ENCODE measurements around the gene GRIN3B. TPM values are rescaled to one million over a fixed set of nuclear protein-coding genes. Genes with fewer than 3 reads are reported as not detected.
A peak's percentile ranks its signal among the peaks of the same experiment; 100 is the strongest.

GRIN3B gene
- total and polyA plus RNA-seq, 8 donors = 0.03 TPM; not detected in 7

DNA sequence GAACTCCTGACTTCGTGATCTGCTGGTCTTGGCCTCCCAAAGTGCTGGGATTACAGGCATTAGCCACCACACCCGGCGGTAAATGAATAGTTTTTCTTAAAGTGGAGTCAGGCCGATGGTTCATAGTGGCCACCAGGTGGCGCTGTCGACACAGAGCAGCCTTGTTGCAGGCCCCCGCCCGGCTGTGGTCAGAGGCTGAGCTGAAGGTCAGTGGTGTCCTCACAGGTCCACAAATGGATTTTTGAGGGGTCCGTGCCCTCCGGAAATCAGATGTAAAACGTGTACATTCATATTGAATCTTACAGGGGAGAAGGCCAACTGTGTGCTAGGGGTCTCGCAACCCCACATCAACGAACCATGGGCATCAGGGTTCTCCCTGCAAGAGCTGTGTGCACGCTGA is 29.5 kb upstream of the GRIN3B start:
- whole genome bisulfite sequencing, 5 donors = 91 to 99% (median 94%) methylated on average over 13 to 14 of the region's 14 CpGs
- Histone ChIP-seq H3K27me3 (no peaks in the 10 kb centered on the region), H3K4me1 (no peaks in the 10 kb centered on the region), H3K9me3 (peaks cover 0 to 19% (median 11%) of the 10 kb centered on the region in 4 donors), H3K27ac (no peak overlapping the region), H3K4me3 (no peak overlapping the region), H3K36me3 (peaks cover 16 to 64% (median 58%) of the 10 kb centered on the region in 4 donors)
- no peak for DNase-seq
- TF ChIP-seq, protein P1, sequence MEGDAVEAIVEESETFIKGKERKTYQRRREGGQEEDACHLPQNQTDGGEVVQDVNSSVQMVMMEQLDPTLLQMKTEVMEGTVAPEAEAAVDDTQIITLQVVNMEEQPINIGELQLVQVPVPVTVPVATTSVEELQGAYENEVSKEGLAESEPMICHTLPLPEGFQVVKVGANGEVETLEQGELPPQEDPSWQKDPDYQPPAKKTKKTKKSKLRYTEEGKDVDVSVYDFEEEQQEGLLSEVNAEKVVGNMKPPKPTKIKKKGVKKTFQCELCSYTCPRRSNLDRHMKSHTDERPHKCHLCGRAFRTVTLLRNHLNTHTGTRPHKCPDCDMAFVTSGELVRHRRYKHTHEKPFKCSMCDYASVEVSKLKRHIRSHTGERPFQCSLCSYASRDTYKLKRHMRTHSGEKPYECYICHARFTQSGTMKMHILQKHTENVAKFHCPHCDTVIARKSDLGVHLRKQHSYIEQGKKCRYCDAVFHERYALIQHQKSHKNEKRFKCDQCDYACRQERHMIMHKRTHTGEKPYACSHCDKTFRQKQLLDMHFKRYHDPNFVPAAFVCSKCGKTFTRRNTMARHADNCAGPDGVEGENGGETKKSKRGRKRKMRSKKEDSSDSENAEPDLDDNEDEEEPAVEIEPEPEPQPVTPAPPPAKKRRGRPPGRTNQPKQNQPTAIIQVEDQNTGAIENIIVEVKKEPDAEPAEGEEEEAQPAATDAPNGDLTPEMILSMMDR (IDR thresholded peaks at IDR 0.05) = peak in 2 of 7 experiments; percentile 26 to 32
- TF ChIP-seq EP300 (IDR thresholded peaks at IDR 0.05) = no peak
- intact Hi-C loops (cut with DNase I; ENCODE audit: low total_unique reads) = no loop called here

DNA sequence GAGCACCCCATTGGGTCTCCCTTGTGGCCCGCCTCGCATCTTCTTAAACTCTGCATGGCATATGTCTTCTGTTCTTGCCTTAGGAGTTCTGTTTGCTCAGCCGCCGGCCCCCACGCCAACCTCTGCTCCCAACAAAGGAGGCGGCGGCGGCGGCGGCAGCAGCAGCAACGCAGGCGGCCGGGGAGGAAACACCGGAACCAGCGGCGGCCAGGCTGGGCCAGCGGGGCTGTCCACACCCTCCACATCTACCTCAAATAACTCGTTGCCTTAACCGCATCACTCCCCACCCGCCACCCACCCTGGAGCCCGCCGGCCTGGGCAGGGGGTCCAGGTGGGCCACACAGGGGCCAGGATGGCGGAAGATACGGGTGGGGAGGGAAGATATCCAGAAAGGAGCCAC is 28.4 kb upstream of the GRIN3B start:
- WGBS, 5 donors = 90 to 97% (median 94%) methylated on average over 23 to 24 of the region's 24 CpGs
- Histone ChIP-seq H3K4me3 (no peak overlapping the region), H3K36me3 (peaks cover 16 to 57% (median 52%) of the 10 kb centered on the region in 4 donors), H3K27me3 (no peaks in the 10 kb centered on the region), H3K4me1 (no peaks in the 10 kb centered on the region), H3K9me3 (peaks cover 0 to 19% (median 11%) of the 10 kb centered on the region in 4 donors), H3K27ac (no peak overlapping the region)
- DNase-seq = no peak
- intact Hi-C loops (cut with DNase I; ENCODE audit: low total_unique reads) = no loop called here
- TF ChIP-seq, protein P1 (IDR thresholded peaks at IDR 0.05) = no peak
- no peak for TF ChIP-seq EP300 (IDR thresholded peaks at IDR 0.05)
- TF ChIP-seq POLR2A (IDR thresholded peaks at IDR 0.05) = no peak
- no peak for TF ChIP-seq POLR2AphosphoS5 (IDR thresholded peaks at IDR 0.05)

DNA sequence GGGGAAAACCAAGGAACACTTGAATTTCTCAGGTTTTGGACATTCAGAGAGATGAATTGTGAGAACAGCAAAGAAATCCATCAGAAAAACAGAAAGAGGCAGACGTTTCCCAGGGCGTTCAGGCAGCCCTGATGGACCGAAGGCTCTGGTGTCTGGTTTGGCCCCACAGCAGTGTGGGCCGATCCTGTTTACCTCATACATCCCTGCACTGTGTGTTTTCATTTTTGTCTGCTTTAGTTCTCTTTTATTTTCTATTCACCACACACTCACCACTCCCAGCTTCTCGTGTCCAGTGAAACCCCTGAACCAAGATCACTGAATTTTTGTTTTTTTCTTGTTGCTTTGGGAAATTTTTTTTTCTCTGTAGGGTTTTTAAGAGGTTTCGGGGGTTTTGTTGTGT is 27.9 kb upstream of the GRIN3B start:
- no peak overlapping the region for H3K27ac ChIP-seq
- no peaks in the 10 kb centered on the region for H3K27me3 ChIP-seq
- intact Hi-C loops (cut with DNase I; ENCODE audit: low total_unique reads) = no loop called here
- no peaks in the 10 kb centered on the region for H3K4me1 ChIP-seq
- H3K9me3 ChIP-seq = peaks cover 0 to 19% (median 11%) of the 10 kb centered on the region in 4 donors
- DNase-seq = no peak
- no peak for TF ChIP-seq POLR2AphosphoS5 (IDR thresholded peaks at IDR 0.05)
- TF ChIP-seq, protein P1 (IDR thresholded peaks at IDR 0.05) = no peak
- no peak for TF ChIP-seq EP300 (IDR thresholded peaks at IDR 0.05)
- TF ChIP-seq POLR2A (IDR thresholded peaks at IDR 0.05) = no peak
- H3K36me3 ChIP-seq = peaks cover 16 to 52% (median 47%) of the 10 kb centered on the region in 4 donors
- no peak overlapping the region for H3K4me3 ChIP-seq
- WGBS, 5 donors = 95 to 97% (median 96%) methylated on average over 6 of the region's 6 CpGs

DNA sequence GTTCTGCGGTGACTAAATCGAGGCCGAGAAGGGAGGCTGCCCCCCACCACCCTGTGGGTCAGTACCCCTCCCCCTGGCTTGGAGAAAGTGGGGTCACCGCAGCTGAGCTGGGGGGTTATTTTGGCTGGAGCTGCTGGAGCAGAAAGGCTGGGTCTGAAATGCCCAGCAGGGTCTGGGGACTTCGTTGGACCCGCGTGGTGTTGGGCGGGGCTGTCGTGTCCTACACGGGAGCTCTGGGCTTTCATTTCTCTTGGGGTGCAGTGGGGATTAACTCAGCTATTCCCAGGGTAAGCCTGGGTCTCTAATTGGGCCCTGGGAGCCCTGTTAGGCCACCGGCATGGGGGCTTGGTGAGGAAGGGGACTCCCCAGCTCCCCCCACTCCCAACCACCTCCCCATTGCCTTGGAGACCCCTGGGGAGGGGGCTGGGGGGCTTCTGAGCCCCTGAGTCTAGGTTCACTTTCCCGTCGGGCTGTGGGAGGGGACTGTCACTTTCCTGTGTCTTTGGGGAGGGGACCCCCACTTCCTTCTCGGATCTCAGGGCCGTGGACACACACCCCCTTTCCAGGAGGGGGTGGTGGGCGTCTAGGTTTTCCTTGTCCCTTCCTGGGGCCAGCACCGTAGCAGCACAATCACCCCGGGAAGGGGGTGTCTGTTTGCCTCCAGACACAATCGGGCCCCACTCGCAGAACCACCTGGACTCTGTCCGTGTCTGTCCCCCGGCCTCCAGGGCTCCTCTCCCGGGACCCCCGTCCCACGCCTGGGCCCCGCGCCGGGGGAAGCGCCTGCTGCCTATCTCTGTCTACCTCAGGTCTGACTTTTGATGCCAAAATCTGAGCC is 26.3 kb upstream of the GRIN3B start:
- Histone ChIP-seq H3K4me1 (no peaks in the 10 kb centered on the region), H3K27me3 (no peaks in the 10 kb centered on the region), H3K9me3 (peaks cover 0 to 19% (median 11%) of the 10 kb centered on the region in 4 donors), H3K27ac (no peak overlapping the region), H3K4me3 (no peak overlapping the region), H3K36me3 (peaks cover 16 to 36% (median 35%) of the 10 kb centered on the region in 4 donors)
- DNase-seq = no peak
- TF ChIP-seq POLR2A (IDR thresholded peaks at IDR 0.05) = no peak
- no peak for TF ChIP-seq POLR2AphosphoS5 (IDR thresholded peaks at IDR 0.05)
- no peak for TF ChIP-seq EP300 (IDR thresholded peaks at IDR 0.05)
- TF ChIP-seq, protein P1 (IDR thresholded peaks at IDR 0.05) = no peak
- 77 to 90% (median 79%) methylated on average over 21 to 29 of the region's 29 CpGs for WGBS, 5 donors
- intact Hi-C loops (cut with DNase I; ENCODE audit: low total_unique reads) = no loop called here
